Measurements from ENCODE around the gene GPX2. TPM values are rescaled to one million over a fixed set of nuclear protein-coding genes. Genes with fewer than 3 reads are reported as not detected.

GPX2 gene
- total and polyA plus RNA-seq, 4 donors, result 6.9 to 1,067 (median 325) TPM

GRCh38 chr14:64929014-64929359, 13.6 kb downstream of the GPX2 start:
- H3K36me3 ChIP-seq (ENCODE audit: control insufficient read depth in 4 of 4, insufficient read depth in 3 of 4, low read depth in 1 of 4, low read length in 3 of 4), result peaks cover 8 to 39% (median 26%) of the 10 kb centered on the region in 4 donors
- H3K9ac ChIP-seq (ENCODE audit: low read depth in 1 of 2, low read length in 2 of 2), result no peak overlapping the region
- TF ChIP-seq HNF4G (IDR thresholded peaks at IDR 0.05) (no peak), ATF3 (IDR thresholded peaks at IDR 0.05) (no peak), RAD21 (IDR thresholded peaks at IDR 0.05) (no peak), JUND (IDR thresholded peaks at IDR 0.05) (no peak), GABPA (IDR thresholded peaks at IDR 0.05 in 1 of 2, conservative IDR thresholded peaks at IDR 0.05 in 1 of 2) (no peak), HNF4A (conservative IDR thresholded peaks at IDR 0.05) (no peak), NR2F2 (IDR thresholded peaks at IDR 0.05) (no peak), FOXA1 (IDR thresholded peaks at IDR 0.05) (no peak), YY1 (IDR thresholded peaks at IDR 0.05) (no peak), RXRA (IDR thresholded peaks at IDR 0.05) (no peak)
- TF ChIP-seq, protein P1, sequence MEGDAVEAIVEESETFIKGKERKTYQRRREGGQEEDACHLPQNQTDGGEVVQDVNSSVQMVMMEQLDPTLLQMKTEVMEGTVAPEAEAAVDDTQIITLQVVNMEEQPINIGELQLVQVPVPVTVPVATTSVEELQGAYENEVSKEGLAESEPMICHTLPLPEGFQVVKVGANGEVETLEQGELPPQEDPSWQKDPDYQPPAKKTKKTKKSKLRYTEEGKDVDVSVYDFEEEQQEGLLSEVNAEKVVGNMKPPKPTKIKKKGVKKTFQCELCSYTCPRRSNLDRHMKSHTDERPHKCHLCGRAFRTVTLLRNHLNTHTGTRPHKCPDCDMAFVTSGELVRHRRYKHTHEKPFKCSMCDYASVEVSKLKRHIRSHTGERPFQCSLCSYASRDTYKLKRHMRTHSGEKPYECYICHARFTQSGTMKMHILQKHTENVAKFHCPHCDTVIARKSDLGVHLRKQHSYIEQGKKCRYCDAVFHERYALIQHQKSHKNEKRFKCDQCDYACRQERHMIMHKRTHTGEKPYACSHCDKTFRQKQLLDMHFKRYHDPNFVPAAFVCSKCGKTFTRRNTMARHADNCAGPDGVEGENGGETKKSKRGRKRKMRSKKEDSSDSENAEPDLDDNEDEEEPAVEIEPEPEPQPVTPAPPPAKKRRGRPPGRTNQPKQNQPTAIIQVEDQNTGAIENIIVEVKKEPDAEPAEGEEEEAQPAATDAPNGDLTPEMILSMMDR (IDR thresholded peaks at IDR 0.05; ENCODE audit: low read depth, low read length, missing input control), result no peak
- TF ChIP-seq, protein P2, sequence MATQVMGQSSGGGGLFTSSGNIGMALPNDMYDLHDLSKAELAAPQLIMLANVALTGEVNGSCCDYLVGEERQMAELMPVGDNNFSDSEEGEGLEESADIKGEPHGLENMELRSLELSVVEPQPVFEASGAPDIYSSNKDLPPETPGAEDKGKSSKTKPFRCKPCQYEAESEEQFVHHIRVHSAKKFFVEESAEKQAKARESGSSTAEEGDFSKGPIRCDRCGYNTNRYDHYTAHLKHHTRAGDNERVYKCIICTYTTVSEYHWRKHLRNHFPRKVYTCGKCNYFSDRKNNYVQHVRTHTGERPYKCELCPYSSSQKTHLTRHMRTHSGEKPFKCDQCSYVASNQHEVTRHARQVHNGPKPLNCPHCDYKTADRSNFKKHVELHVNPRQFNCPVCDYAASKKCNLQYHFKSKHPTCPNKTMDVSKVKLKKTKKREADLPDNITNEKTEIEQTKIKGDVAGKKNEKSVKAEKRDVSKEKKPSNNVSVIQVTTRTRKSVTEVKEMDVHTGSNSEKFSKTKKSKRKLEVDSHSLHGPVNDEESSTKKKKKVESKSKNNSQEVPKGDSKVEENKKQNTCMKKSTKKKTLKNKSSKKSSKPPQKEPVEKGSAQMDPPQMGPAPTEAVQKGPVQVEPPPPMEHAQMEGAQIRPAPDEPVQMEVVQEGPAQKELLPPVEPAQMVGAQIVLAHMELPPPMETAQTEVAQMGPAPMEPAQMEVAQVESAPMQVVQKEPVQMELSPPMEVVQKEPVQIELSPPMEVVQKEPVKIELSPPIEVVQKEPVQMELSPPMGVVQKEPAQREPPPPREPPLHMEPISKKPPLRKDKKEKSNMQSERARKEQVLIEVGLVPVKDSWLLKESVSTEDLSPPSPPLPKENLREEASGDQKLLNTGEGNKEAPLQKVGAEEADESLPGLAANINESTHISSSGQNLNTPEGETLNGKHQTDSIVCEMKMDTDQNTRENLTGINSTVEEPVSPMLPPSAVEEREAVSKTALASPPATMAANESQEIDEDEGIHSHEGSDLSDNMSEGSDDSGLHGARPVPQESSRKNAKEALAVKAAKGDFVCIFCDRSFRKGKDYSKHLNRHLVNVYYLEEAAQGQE (IDR thresholded peaks at IDR 0.05), result no peak
- 96% methylated on average over 3 of the region's 3 CpGs for WGBS
- no peak overlapping the region for H3K27ac ChIP-seq (ENCODE audit: low read depth in 1 of 2, low read length in 2 of 2)
- no peaks in the 10 kb centered on the region for H3K9me3 ChIP-seq (ENCODE audit: control insufficient read depth in 4 of 4, low read length in 3 of 4)
- peaks cover 1 to 19% (median 12%) of the 10 kb centered on the region in 4 donors for H3K4me1 ChIP-seq (ENCODE audit: control insufficient read depth in 4 of 4, insufficient read depth in 4 of 4, low read length in 3 of 4)
- no peak overlapping the region for H3K4me3 ChIP-seq (ENCODE audit: low read depth in 1 of 3, low read length in 3 of 3)
- no peaks in the 10 kb centered on the region for H3K27me3 ChIP-seq (ENCODE audit: control insufficient read depth in 4 of 4, insufficient read depth in 4 of 4, low read length in 3 of 4)
- DNase-seq (ENCODE audit: low spot score), result no peak

DNA sequence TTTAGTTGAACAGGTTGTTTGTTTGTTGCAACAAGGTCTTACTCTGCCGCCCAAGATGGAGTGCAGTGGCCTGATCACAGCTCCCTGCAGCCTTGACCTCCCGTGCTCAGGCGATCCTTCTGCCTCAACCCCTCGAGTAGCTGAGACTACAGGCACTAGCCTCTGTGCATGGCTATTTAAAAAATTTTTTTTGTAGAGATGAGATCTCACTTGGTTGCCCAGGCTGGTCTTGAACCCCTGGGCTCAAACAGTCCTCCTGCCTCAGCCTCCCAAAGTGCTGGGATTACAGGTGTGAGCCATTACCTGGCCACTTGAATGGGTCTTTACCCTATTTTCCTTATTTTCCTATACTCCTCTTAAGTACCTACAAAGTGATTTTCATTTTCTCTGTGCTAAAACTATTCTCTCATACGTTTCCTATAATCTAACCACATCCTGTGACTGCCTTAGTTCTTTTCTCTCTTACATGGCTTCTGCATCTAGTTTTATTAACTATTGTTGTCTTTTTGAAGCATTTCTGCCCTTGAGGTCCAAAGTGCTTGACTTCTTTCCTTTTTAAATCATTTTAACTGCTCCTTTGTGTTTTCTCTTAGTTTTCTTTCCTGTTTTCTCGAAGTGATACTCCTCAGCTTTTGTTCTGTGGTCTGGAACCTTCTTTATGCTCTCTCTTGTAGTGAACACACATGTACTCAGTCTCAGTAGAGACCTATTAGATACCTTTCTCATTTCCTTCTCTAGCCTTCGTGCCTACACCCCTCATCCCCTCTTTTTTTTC, 14.1 kb downstream of the GPX2 start:
- no peaks in the 10 kb centered on the region for H3K27me3 ChIP-seq (ENCODE audit: control insufficient read depth in 4 of 4, insufficient read depth in 4 of 4, low read length in 3 of 4)
- no peak overlapping the region for H3K27ac ChIP-seq (ENCODE audit: low read depth in 1 of 2, low read length in 2 of 2)
- H3K36me3 ChIP-seq (ENCODE audit: control insufficient read depth in 4 of 4, insufficient read depth in 3 of 4, low read depth in 1 of 4, low read length in 3 of 4), result peaks cover 6 to 39% (median 27%) of the 10 kb centered on the region in 4 donors
- no peaks in the 10 kb centered on the region for H3K9me3 ChIP-seq (ENCODE audit: control insufficient read depth in 4 of 4, low read length in 3 of 4)
- no peak for DNase-seq (ENCODE audit: low spot score)
- WGBS, result 86% methylated on average over 7 of the region's 7 CpGs
- H3K9ac ChIP-seq (ENCODE audit: low read depth in 1 of 2, low read length in 2 of 2), result no peak overlapping the region
- no peak overlapping the region for H3K4me3 ChIP-seq (ENCODE audit: low read depth in 1 of 3, low read length in 3 of 3)
- H3K4me1 ChIP-seq (ENCODE audit: control insufficient read depth in 4 of 4, insufficient read depth in 4 of 4, low read length in 3 of 4), result peaks cover 1 to 19% (median 12%) of the 10 kb centered on the region in 4 donors
- TF ChIP-seq SP1 (IDR thresholded peaks at IDR 0.05) (no peak), HNF4G (IDR thresholded peaks at IDR 0.05) (no peak), RXRA (IDR thresholded peaks at IDR 0.05) (no peak), FOXA1 (IDR thresholded peaks at IDR 0.05) (no peak), FOXA2 (IDR thresholded peaks at IDR 0.05) (no peak), JUND (IDR thresholded peaks at IDR 0.05) (no peak), ATF3 (IDR thresholded peaks at IDR 0.05) (no peak), EGR1 (IDR thresholded peaks at IDR 0.05; ENCODE audit: low read depth in 2 of 2) (no peak), HNF4A (conservative IDR thresholded peaks at IDR 0.05) (no peak), RAD21 (IDR thresholded peaks at IDR 0.05) (no peak), NR2F2 (IDR thresholded peaks at IDR 0.05) (no peak), TAF1 (conservative IDR thresholded peaks at IDR 0.05) (no peak)
- TF ChIP-seq, protein P2 (IDR thresholded peaks at IDR 0.05), result no peak
- TF ChIP-seq, protein P1 (IDR thresholded peaks at IDR 0.05; ENCODE audit: low read depth, low read length, missing input control), result no peak
- TF ChIP-seq, protein P3, sequence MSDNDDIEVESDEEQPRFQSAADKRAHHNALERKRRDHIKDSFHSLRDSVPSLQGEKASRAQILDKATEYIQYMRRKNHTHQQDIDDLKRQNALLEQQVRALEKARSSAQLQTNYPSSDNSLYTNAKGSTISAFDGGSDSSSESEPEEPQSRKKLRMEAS (IDR thresholded peaks at IDR 0.05), result no peak
